Activated CD4-positive, alpha-beta T cell treated with anti-CD3 and anti-CD28 coated beads for 36 hours (primary cell): ENCODE data around the gene MYLK. TPM values are rescaled to one million over a fixed set of nuclear protein-coding genes. Genes with fewer than 3 reads are reported as not detected.
A peak's percentile ranks its signal among the peaks of the same experiment; 100 is the strongest.

Source experiments
- ATAC-seq: fragments of 200-7000 bp; cut with Tn5 transposase; one replicate; pipeline ENCODE4 v1.10.0; 2021; ENCODE audit warnings: mild to moderate bottlenecking, moderate library complexity
- CTCF ChIA-PET: fragments of 350-600 bp; sonication (Branson Sonifier 250); formaldehyde crosslinking; loops from one replicate; lab custom pipeline; 2021; ENCODE audit warnings: antibody characterized with exemption; lab: Charles Lee
- POLR2A ChIA-PET: fragments of 350-600 bp; sonication (Branson Sonifier 250); formaldehyde crosslinking; loops from one replicate; lab custom pipeline; 2021; ENCODE audit warnings: antibody characterized with exemption, inconsistent platforms; lab: Charles Lee
- DNase-seq: peaks from one replicate; pipeline ENCODE4 v3.0.0-alpha.2; 2020
- H3K27ac Mint-ChIP-seq: one replicate; pipeline ENCODE4 v1.8.0; 2021; ENCODE audit warnings: mixed read lengths
- H3K27me3 Mint-ChIP-seq: one replicate; pipeline ENCODE4 v1.8.0; 2021; ENCODE audit warnings: mixed read lengths
- H3K36me3 Mint-ChIP-seq: one replicate; pipeline ENCODE4 v1.8.0; 2021; ENCODE audit warnings: low read depth, mixed read lengths
- H3K4me1 Mint-ChIP-seq: one replicate; pipeline ENCODE4 v1.8.0; 2021; ENCODE audit warnings: mixed read lengths
- H3K4me3 Mint-ChIP-seq: one replicate; pipeline ENCODE4 v1.8.0; 2021; ENCODE audit warnings: mild to moderate bottlenecking, moderate library complexity, mixed read lengths
- H3K9me3 Mint-ChIP-seq: one replicate; pipeline ENCODE4 v1.8.0; 2021; ENCODE audit warnings: low read depth, mixed read lengths
- intact Hi-C, 2 experiments: fragments of 100-400 bp; cut with DNase I in 1 of 2; cut with micrococcal nuclease in 1 of 2; formaldehyde crosslinking; loops; one replicate each; pipeline versions ENCODE4 v1.14.2 to v1.15.1; 2022 to 2024; cut with DNase I, micrococcal nuclease
- total RNA-seq, 2 experiments: library from RNA; stranded (reverse); gene quantifications; one replicate each; pipeline ENCODE4 v1.2.3, GENCODE V29; 2021

The MYLK gene
- total RNA-seq, 2 experiments from 2014 or later = 0.07 TPM; not detected in 1

- ATAC-seq (no peak), DNase-seq (no peak)
- Mint-ChIP-seq H3K27ac (no peak overlapping the region), H3K4me3 (no peak overlapping the region), H3K27me3 (peaks cover 18% of the 10 kb centered on the region), H3K36me3 (no peaks in the 10 kb centered on the region), H3K9me3 (no peaks in the 10 kb centered on the region), H3K4me1 (no peaks in the 10 kb centered on the region)
- CTCF ChIA-PET = interaction anchor here (0.7 kb wide), 1 partner anchor 102 kb away, joined by 3 read pairs; no protein-coding TSS in a partner anchor
- POLR2A ChIA-PET = no interaction called here
- intact Hi-C loops = no loop called here
These were observed 6.2 kb downstream of the MYLK start for GRCh38 chr3:123877965-123878364.

GRCh38 chr3:123877466-123877865, 6.7 kb downstream of the MYLK start:
- Mint-ChIP-seq H3K36me3 (no peaks in the 10 kb centered on the region), H3K4me3 (no peak overlapping the region), H3K4me1 (no peaks in the 10 kb centered on the region), H3K27me3 (peaks cover 13% of the 10 kb centered on the region), H3K27ac (no peak overlapping the region), H3K9me3 (no peaks in the 10 kb centered on the region)
- no peak for DNase-seq
- ATAC-seq = no peak
- intact Hi-C loops = no loop called here
- ChIA-PET CTCF (no interaction called here), POLR2A (no interaction called here)

GRCh38 chr3:123876858-123877257, 7.3 kb downstream of the MYLK start:
- Mint-ChIP-seq H3K27me3 (peaks cover 18% of the 10 kb centered on the region), H3K27ac (no peak overlapping the region), H3K36me3 (no peaks in the 10 kb centered on the region), H3K4me3 (no peak overlapping the region), H3K9me3 (no peaks in the 10 kb centered on the region), H3K4me1 (no peaks in the 10 kb centered on the region)
- POLR2A ChIA-PET = no interaction called here
- DNase-seq (no peak), ATAC-seq (no peak)
- intact Hi-C loops = no loop called here
- CTCF ChIA-PET = no interaction called here

- Mint-ChIP-seq H3K9me3 (no peaks in the 10 kb centered on the region), H3K27ac (no peak overlapping the region), H3K4me3 (no peak overlapping the region)
These were observed 11.5 kb downstream of the MYLK start for GRCh38 chr3:123872621-123873020.

GRCh38 chr3:123871946-123872345, 12.2 kb downstream of the MYLK start:
- ATAC-seq = no peak
- POLR2A ChIA-PET = no interaction called here
- no peaks in the 10 kb centered on the region for H3K9me3 Mint-ChIP-seq
- H3K27ac Mint-ChIP-seq = no peak overlapping the region
- DNase-seq = no peak
- no peak overlapping the region for H3K4me3 Mint-ChIP-seq
- H3K27me3 Mint-ChIP-seq = peaks cover 12% of the 10 kb centered on the region
- H3K4me1 Mint-ChIP-seq = no peaks in the 10 kb centered on the region
- no peaks in the 10 kb centered on the region for H3K36me3 Mint-ChIP-seq
- CTCF ChIA-PET = interaction anchor here (1.5 kb wide), 1 partner anchor 11 kb away, joined by 4 read pairs; no protein-coding TSS in a partner anchor
- intact Hi-C loops = loop anchor here in 1 of 2 experiments (5.0 kb wide), 1 partner anchor 600 kb away; no protein-coding TSS in a partner anchor

More at GRCh38 chr3:123872621-123873020, 11.5 kb downstream of the MYLK start:
- Mint-ChIP-seq H3K27me3 (peaks cover 12% of the 10 kb centered on the region), H3K36me3 (no peaks in the 10 kb centered on the region), H3K4me1 (no peaks in the 10 kb centered on the region)
- intact Hi-C loops = loop anchor here in 1 of 2 experiments (5.0 kb wide), 1 partner anchor 600 kb away; no protein-coding TSS in a partner anchor
- ChIA-PET CTCF (interaction anchor here (1.5 kb wide), 1 partner anchor 12 kb away, joined by 4 read pairs; no protein-coding TSS in a partner anchor), POLR2A (no interaction called here)
- DNase-seq (no peak), ATAC-seq (no peak)

- no peaks in the 10 kb centered on the region for H3K36me3 Mint-ChIP-seq
- intact Hi-C loops = loop anchor here in 1 of 2 experiments (5.0 kb wide), 1 partner anchor 598 kb away; no protein-coding TSS in a partner anchor
- H3K4me1 Mint-ChIP-seq = no peaks in the 10 kb centered on the region
- no peaks in the 10 kb centered on the region for H3K9me3 Mint-ChIP-seq
- ATAC-seq (peak; percentile 76), DNase-seq (peak; percentile 10)
- H3K27ac Mint-ChIP-seq = no peak overlapping the region
- no peak overlapping the region for H3K4me3 Mint-ChIP-seq
- peaks cover 14% of the 10 kb centered on the region for H3K27me3 Mint-ChIP-seq
- ChIA-PET CTCF (no interaction called here), POLR2A (no interaction called here)
These were observed 14.1 kb downstream of the MYLK start for GRCh38 chr3:123870033-123870432.

GRCh38 chr3:123869165-123869564, 15.0 kb downstream of the MYLK start:
- H3K27me3 Mint-ChIP-seq = peaks cover 18% of the 10 kb centered on the region
- ATAC-seq (no peak), DNase-seq (no peak)
- intact Hi-C loops = no loop called here
- H3K36me3 Mint-ChIP-seq = no peaks in the 10 kb centered on the region
- ChIA-PET POLR2A (interaction anchor here (0.6 kb wide), 1 partner anchor 1653 kb away, joined by 3 read pairs; no protein-coding TSS in a partner anchor), CTCF (interaction anchor here (0.7 kb wide), 1 partner anchor 535 kb away, joined by 3 read pairs; no protein-coding TSS in a partner anchor)
- H3K27ac Mint-ChIP-seq = no peak overlapping the region
- no peaks in the 10 kb centered on the region for H3K9me3 Mint-ChIP-seq
- H3K4me3 Mint-ChIP-seq = no peak overlapping the region
- H3K4me1 Mint-ChIP-seq = no peaks in the 10 kb centered on the region

- Mint-ChIP-seq H3K36me3 (no peaks in the 10 kb centered on the region), H3K27ac (no peak overlapping the region), H3K4me3 (no peak overlapping the region), H3K4me1 (no peaks in the 10 kb centered on the region), H3K27me3 (peaks cover 6% of the 10 kb centered on the region), H3K9me3 (no peaks in the 10 kb centered on the region)
- intact Hi-C loops = no loop called here
- ChIA-PET POLR2A (no interaction called here), CTCF (no interaction called here)
- DNase-seq (no peak), ATAC-seq (no peak)
These were observed 19.4 kb downstream of the MYLK start for GRCh38 chr3:123864706-123865105.

- ATAC-seq (no peak), DNase-seq (no peak)
- Mint-ChIP-seq H3K4me1 (no peaks in the 10 kb centered on the region), H3K27me3 (peaks cover 6% of the 10 kb centered on the region), H3K9me3 (no peaks in the 10 kb centered on the region), H3K27ac (no peak overlapping the region), H3K4me3 (no peak overlapping the region), H3K36me3 (no peaks in the 10 kb centered on the region)
- ChIA-PET CTCF (no interaction called here), POLR2A (no interaction called here)
- intact Hi-C loops = no loop called here
These were observed 22.0 kb downstream of the MYLK start for GRCh38 chr3:123862152-123862551.

- intact Hi-C loops = no loop called here
- DNase-seq (no peak), ATAC-seq (no peak)
- Mint-ChIP-seq H3K4me1 (no peaks in the 10 kb centered on the region), H3K4me3 (no peak overlapping the region), H3K9me3 (no peaks in the 10 kb centered on the region), H3K36me3 (no peaks in the 10 kb centered on the region), H3K27ac (no peak overlapping the region), H3K27me3 (peaks cover 6% of the 10 kb centered on the region)
- ChIA-PET POLR2A (no interaction called here), CTCF (interaction anchor here (1.6 kb wide), 1 partner anchor 11 kb away, joined by 4 read pairs; no protein-coding TSS in a partner anchor)
These were observed 22.9 kb downstream of the MYLK start for GRCh38 chr3:123861081-123861836.

GRCh38 chr3:123859177-123859576, 25.0 kb downstream of the MYLK start:
- intact Hi-C loops = no loop called here
- peaks cover 2% of the 10 kb centered on the region for H3K9me3 Mint-ChIP-seq
- no peak for ATAC-seq

GRCh38 chr3:123854905-123855304, 29.2 kb downstream of the MYLK start:
- intact Hi-C loops = no loop called here
- Mint-ChIP-seq H3K4me1 (no peaks in the 10 kb centered on the region), H3K27me3 (no peaks in the 10 kb centered on the region), H3K27ac (no peak overlapping the region), H3K4me3 (no peak overlapping the region), H3K36me3 (no peaks in the 10 kb centered on the region), H3K9me3 (peaks cover 2% of the 10 kb centered on the region)
- DNase-seq (no peak), ATAC-seq (no peak)
- POLR2A ChIA-PET = no interaction called here
- CTCF ChIA-PET = interaction anchor here (0.6 to 0.8 kb wide), 2 partner anchors 11 to 1225 kb away, joined by 3 read pairs; no protein-coding TSS in a partner anchor

More at GRCh38 chr3:123859177-123859576, 25.0 kb downstream of the MYLK start:
- Mint-ChIP-seq H3K36me3 (no peaks in the 10 kb centered on the region), H3K4me3 (no peak overlapping the region), H3K27ac (no peak overlapping the region), H3K4me1 (no peaks in the 10 kb centered on the region), H3K27me3 (no peaks in the 10 kb centered on the region)
- no peak for DNase-seq
- POLR2A ChIA-PET = no interaction called here
- CTCF ChIA-PET = no interaction called here
